ENCODE data around the gene CDT1. TPM values are rescaled to one million over a fixed set of nuclear protein-coding genes. Genes with fewer than 3 reads are reported as not detected.

CDT1 gene
- total and polyA plus RNA-seq, 4 experiments from 2014 or later, result 0.17 to 0.26 (median 0.18) TPM

DNA sequence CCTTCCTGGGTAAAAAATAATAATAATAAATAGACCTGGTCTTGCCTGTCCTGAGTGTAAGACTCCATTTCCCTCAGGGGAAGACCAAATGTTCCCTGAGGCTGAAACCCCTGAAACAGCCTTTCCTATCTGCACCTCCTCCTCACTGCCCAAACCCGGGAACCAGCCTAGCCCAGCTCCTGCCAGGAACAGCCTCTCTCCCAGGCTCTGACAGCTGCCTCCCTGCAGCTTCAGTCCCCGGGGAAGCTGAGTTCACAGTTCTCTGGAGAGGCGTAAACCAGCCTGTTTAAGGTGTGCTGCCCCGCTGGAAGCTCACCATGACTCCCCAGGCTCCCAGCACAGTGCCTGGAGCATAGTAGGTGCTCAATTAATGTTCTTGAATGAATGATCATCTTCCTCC lies 7.3 kb upstream of the CDT1 start:
- Histone ChIP-seq H3K4me1 (ENCODE audit: insufficient read depth, low read length) (peaks cover 60% of the 10 kb centered on the region), H3K9me3 (ENCODE audit: control insufficient read depth in 1 of 2, low read length in 2 of 2) (no peaks in the 10 kb centered on the region), H3K27me3 (ENCODE audit: insufficient read depth, low read length) (no peaks in the 10 kb centered on the region), H3K36me3 (ENCODE audit: insufficient read depth, low read length) (no peaks in the 10 kb centered on the region), H3K27ac (ENCODE audit: low read depth, low read length) (no peak overlapping the region), H3K4me3 (ENCODE audit: low read length in 2 of 2) (no peak overlapping the region)
- Mint-ChIP-seq H3K36me3 (no peaks in the 10 kb centered on the region), H3K4me1 (peaks cover 24 to 62% (median 45%) of the 10 kb centered on the region in 4 donors), H3K4me3 (peak overlapping the region in 1 of 8 donors; percentile 15), H3K27me3 (no peaks in the 10 kb centered on the region), H3K9me3 (no peaks in the 10 kb centered on the region), H3K27ac (peak overlapping the region in 5 of 7 donors; percentile 36 to 83 (median 57))
- DNase-seq, result no peak
- ChIA-PET POLR2A (ENCODE audit: partially characterized antibody) (no interaction called here), CTCF (ENCODE audit: partially characterized antibody) (interaction anchor here (1.8 kb wide), 1 partner anchor 61 kb away, joined by 6 read pairs; the partner anchor contains the start of genes GALNS and TRAPPC2L)
- intact Hi-C loops (cut with micrococcal nuclease), result no loop called here

DNA sequence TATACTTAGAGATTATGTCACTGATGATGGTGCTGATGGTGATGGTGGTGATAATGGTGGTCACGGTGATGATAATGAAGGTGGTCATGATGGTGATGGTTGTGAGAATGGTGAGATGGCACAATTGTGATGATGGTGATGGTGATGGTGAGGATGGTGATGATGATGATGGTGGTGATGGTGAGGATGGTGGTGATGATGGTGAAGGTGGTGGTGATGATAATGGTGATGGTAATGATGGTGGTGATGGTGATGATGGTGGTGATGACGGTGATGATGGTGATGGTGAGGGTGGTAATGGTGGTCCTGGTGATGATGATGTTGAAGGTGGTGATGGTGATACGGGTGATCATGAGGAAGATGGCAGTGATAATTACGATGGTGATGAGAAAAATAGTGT lies 5.5 kb upstream of the CDT1 start:
- H3K36me3 ChIP-seq (ENCODE audit: insufficient read depth, low read length), result no peaks in the 10 kb centered on the region

DNA sequence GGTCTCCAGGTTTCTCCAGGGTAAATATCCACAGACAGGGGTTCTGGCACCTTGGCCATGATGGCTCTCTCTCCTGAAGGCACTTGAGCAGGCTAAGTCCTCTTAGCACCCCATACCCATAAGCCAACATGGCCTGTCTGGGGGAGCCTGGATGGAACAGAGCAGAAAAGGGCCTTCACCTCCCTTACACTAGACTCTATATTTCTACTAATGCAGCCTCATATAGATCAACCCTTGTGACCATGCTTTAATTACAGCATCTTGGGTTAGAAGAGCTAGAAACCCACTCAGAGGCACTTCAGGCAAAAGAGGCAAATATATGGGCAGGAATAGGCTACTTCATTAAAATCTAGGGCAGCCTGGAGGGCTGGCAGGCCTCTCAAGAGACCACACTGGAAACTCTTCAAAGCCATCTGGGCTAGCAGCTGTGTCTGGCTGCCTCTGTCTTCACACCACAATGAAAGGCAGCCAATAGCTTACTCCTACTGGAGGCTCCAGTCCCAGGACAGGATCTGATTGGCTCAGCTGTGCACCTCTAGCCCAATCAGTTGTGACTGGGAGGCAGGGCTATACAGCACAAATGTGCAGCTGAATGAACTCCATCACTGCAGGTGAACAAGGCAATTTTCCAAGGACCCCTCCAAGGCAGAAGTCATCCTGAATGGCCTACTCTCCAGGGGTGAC lies 4.7 kb upstream of the CDT1 start:
- Mint-ChIP-seq H3K4me1 (peaks cover 17 to 47% (median 32%) of the 10 kb centered on the region in 4 donors), H3K9me3 (no peaks in the 10 kb centered on the region), H3K4me3 (no peak overlapping the region), H3K27ac (peak overlapping the region in 3 of 7 donors; percentile 12 to 32 (median 30)), H3K27me3 (no peaks in the 10 kb centered on the region), H3K36me3 (peaks cover 0 to 2% of the 10 kb centered on the region in 2 donors)
- CTCF ChIA-PET (ENCODE audit: partially characterized antibody), result interaction anchor here (1.0 to 2.7 kb wide), 4 partner anchors 13 to 62 kb away, joined by 3 to 13 read pairs (median 4); partner anchors contain the start of gene APRT
- no peak for DNase-seq
- POLR2A ChIA-PET (ENCODE audit: partially characterized antibody), result interaction anchor here (1.5 to 4.6 kb wide), 3 partner anchors 11 to 17 kb away, joined by 5 to 41 read pairs (median 35); partner anchors contain the start of gene APRT
- intact Hi-C loops (cut with micrococcal nuclease), result no loop called here
- H3K27ac ChIP-seq (ENCODE audit: low read depth, low read length), result no peak overlapping the region
- H3K36me3 ChIP-seq (ENCODE audit: insufficient read depth, low read length), result no peaks in the 10 kb centered on the region
- no peak overlapping the region for H3K4me3 ChIP-seq (ENCODE audit: low read length in 2 of 2)
- peaks cover 39% of the 10 kb centered on the region for H3K4me1 ChIP-seq (ENCODE audit: insufficient read depth, low read length)
- no peaks in the 10 kb centered on the region for H3K9me3 ChIP-seq (ENCODE audit: control insufficient read depth in 1 of 2, low read length in 2 of 2)
- no peaks in the 10 kb centered on the region for H3K27me3 ChIP-seq (ENCODE audit: insufficient read depth, low read length)

More for the DNA sequence above, 5.5 kb upstream of the CDT1 start:
- POLR2A ChIA-PET (ENCODE audit: partially characterized antibody), result interaction anchor here (4.6 kb wide), 1 partner anchor 13 kb away, joined by 41 read pairs; the partner anchor contains the start of gene APRT
- H3K4me1 ChIP-seq (ENCODE audit: insufficient read depth, low read length), result peaks cover 46% of the 10 kb centered on the region
- CTCF ChIA-PET (ENCODE audit: partially characterized antibody), result interaction anchor here (1.0 to 1.5 kb wide), 2 partner anchors 15 to 18 kb away, joined by 3 read pairs; no protein-coding TSS in a partner anchor
- Mint-ChIP-seq H3K27me3 (no peaks in the 10 kb centered on the region), H3K4me3 (no peak overlapping the region), H3K4me1 (peaks cover 19 to 56% (median 37%) of the 10 kb centered on the region in 4 donors), H3K36me3 (peaks cover 0 to 2% of the 10 kb centered on the region in 2 donors), H3K9me3 (no peaks in the 10 kb centered on the region), H3K27ac (no peak overlapping the region)
- no peak overlapping the region for H3K4me3 ChIP-seq (ENCODE audit: low read length in 2 of 2)
- no peaks in the 10 kb centered on the region for H3K9me3 ChIP-seq (ENCODE audit: control insufficient read depth in 1 of 2, low read length in 2 of 2)
- intact Hi-C loops (cut with micrococcal nuclease), result no loop called here
- H3K27ac ChIP-seq (ENCODE audit: low read depth, low read length), result no peak overlapping the region
- no peak for DNase-seq
- no peaks in the 10 kb centered on the region for H3K27me3 ChIP-seq (ENCODE audit: insufficient read depth, low read length)

DNA sequence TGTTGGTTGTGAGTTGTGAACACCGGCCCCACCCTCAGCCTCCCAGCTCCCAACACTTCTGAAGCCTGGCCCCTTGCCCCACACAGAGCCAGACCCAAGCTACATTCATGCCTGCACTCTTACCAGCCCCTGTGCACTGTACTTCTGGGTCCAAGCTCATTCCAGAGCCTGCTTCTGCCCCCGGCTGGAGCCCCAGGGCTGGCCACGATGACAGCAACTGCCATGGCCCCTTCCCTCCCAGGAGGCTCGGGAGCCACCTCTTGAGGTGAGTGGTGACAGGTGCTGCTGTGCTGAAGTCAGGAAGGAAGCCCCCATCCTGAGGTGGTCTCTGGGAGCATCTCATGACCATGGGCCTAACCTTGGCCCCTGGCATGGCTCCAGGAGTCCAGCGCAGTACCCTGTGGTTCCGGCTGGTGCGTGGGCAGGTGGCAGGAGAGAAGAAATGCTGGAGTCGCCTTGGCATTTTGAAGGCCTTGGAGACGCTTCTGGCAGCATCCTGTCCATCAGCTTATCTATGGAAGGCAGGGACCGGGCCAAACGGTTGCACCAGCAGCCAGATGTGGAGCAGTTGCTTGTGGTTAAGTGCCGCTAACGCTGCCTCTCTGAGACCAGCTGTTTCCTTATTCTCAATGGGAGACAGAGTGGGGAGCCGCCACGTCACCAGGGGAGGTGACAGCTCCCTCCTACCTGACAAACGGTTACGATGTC lies 3.9 kb upstream of the CDT1 start:
- Mint-ChIP-seq H3K27me3 (no peaks in the 10 kb centered on the region), H3K4me1 (peaks cover 16 to 40% (median 28%) of the 10 kb centered on the region in 4 donors)

DNA sequence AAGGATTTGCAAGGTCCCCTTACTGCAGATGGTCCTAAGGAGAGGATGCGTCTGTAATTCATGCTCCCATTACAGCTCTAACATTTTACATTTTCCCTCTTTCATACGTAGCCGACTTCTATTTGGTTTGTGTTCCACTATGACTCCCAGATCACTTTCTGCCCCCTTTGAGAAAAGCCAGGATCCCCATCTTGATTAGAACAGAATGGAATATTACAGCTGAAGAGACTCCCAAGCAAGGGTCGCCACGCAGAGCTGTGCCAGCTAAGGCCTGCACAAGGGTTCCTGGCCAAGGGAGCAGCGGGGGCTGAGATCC lies 3.4 kb upstream of the CDT1 start:
- H3K4me1 Mint-ChIP-seq, result peaks cover 11 to 35% (median 23%) of the 10 kb centered on the region in 4 donors
- no peaks in the 10 kb centered on the region for H3K27me3 ChIP-seq (ENCODE audit: insufficient read depth, low read length)

More for the DNA sequence above, 3.9 kb upstream of the CDT1 start:
- Histone ChIP-seq H3K27me3 (ENCODE audit: insufficient read depth, low read length) (no peaks in the 10 kb centered on the region), H3K9me3 (ENCODE audit: control insufficient read depth in 1 of 2, low read length in 2 of 2) (no peaks in the 10 kb centered on the region), H3K4me1 (ENCODE audit: insufficient read depth, low read length) (peaks cover 41% of the 10 kb centered on the region), H3K4me3 (ENCODE audit: low read length in 2 of 2) (no peak overlapping the region), H3K27ac (ENCODE audit: low read depth, low read length) (no peak overlapping the region), H3K36me3 (ENCODE audit: insufficient read depth, low read length) (no peaks in the 10 kb centered on the region)
- no peaks in the 10 kb centered on the region for H3K9me3 Mint-ChIP-seq
- ChIA-PET CTCF (ENCODE audit: partially characterized antibody) (interaction anchor here (0.5 to 2.7 kb wide), 6 partner anchors 12 to 134 kb away, joined by 3 to 13 read pairs (median 4); partner anchors contain the start of gene APRT), POLR2A (ENCODE audit: partially characterized antibody) (interaction anchor here (0.8 to 4.6 kb wide), 8 partner anchors 10 to 96 kb away, joined by 3 to 41 read pairs (median 3); partner anchors contain the start of genes APRT, CTU2, GALNS and RNF166)
- peaks cover 0 to 2% of the 10 kb centered on the region in 2 donors for H3K36me3 Mint-ChIP-seq
- peak overlapping the region in 1 of 8 donors; percentile 13 for H3K4me3 Mint-ChIP-seq
- intact Hi-C loops (cut with micrococcal nuclease), result no loop called here
- DNase-seq, result no peak
- peak overlapping the region in 4 of 7 donors; percentile 0 to 88 (median 20) for H3K27ac Mint-ChIP-seq

DNA sequence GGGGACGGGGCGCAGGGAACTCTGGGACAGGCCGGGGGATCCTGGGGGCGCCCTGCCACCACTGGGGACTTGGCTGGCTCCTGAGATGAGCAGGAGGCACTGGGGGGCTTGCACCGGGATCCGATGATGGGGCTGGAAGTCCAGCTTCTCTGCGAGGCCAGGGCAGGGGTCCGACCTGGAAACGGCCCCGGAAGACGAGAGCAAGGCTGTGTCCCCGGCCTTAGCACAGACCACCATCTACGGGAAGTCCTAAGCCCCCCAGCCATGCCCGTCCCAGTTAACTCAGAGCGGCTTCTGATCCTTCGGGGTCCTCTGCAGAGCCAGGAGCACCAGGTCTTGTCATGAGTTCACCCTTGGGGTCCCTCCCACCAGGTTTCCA lies 573 bp downstream of the CDT1 start:
- ChIA-PET CTCF (ENCODE audit: partially characterized antibody) (no interaction called here), POLR2A (ENCODE audit: partially characterized antibody) (interaction anchor here (1.0 to 11.8 kb wide), 5 partner anchors 8 to 103 kb away, joined by 3 to 206 read pairs (median 9); partner anchors contain the start of genes APRT and PIEZO1)
- Histone ChIP-seq H3K4me3 (ENCODE audit: low read length in 2 of 2) (peak overlapping the region in 1 of 2 donors; percentile 24), H3K4me1 (ENCODE audit: insufficient read depth, low read length) (peaks cover 27% of the 10 kb centered on the region), H3K36me3 (ENCODE audit: insufficient read depth, low read length) (peaks cover 3% of the 10 kb centered on the region), H3K9me3 (ENCODE audit: control insufficient read depth in 1 of 2, low read length in 2 of 2) (no peaks in the 10 kb centered on the region), H3K27ac (ENCODE audit: low read depth, low read length) (no peak overlapping the region), H3K27me3 (ENCODE audit: insufficient read depth, low read length) (no peaks in the 10 kb centered on the region)
- Mint-ChIP-seq H3K27ac (peak overlapping the region in 4 of 7 donors; percentile 17 to 57 (median 56)), H3K36me3 (peaks cover 0 to 9% of the 10 kb centered on the region in 2 donors), H3K4me1 (peaks cover 6 to 28% (median 16%) of the 10 kb centered on the region in 4 donors), H3K27me3 (no peaks in the 10 kb centered on the region), H3K9me3 (no peaks in the 10 kb centered on the region), H3K4me3 (peak overlapping the region; percentile 31 to 66 (median 52))
- intact Hi-C loops (cut with micrococcal nuclease), result no loop called here
- no peak for DNase-seq

More for the DNA sequence above, 3.4 kb upstream of the CDT1 start:
- H3K4me1 ChIP-seq (ENCODE audit: insufficient read depth, low read length), result peaks cover 40% of the 10 kb centered on the region
- DNase-seq, result no peak
- Mint-ChIP-seq H3K9me3 (no peaks in the 10 kb centered on the region), H3K36me3 (peaks cover 0 to 2% of the 10 kb centered on the region in 2 donors), H3K27me3 (no peaks in the 10 kb centered on the region), H3K27ac (peak overlapping the region in 6 of 7 donors; percentile 0 to 88 (median 29)), H3K4me3 (peak overlapping the region in 3 of 8 donors; percentile 7 to 30 (median 13))
- POLR2A ChIA-PET (ENCODE audit: partially characterized antibody), result interaction anchor here (0.8 to 4.6 kb wide), 8 partner anchors 11 to 97 kb away, joined by 3 to 41 read pairs (median 3); partner anchors contain the start of genes APRT, CTU2, GALNS and RNF166
- no peaks in the 10 kb centered on the region for H3K9me3 ChIP-seq (ENCODE audit: control insufficient read depth in 1 of 2, low read length in 2 of 2)
- H3K27ac ChIP-seq (ENCODE audit: low read depth, low read length), result no peak overlapping the region
- CTCF ChIA-PET (ENCODE audit: partially characterized antibody), result interaction anchor here (0.5 to 2.7 kb wide), 5 partner anchors 12 to 135 kb away, joined by 3 to 13 read pairs (median 3); no protein-coding TSS in a partner anchor
- H3K4me3 ChIP-seq (ENCODE audit: low read length in 2 of 2), result no peak overlapping the region
- no peaks in the 10 kb centered on the region for H3K36me3 ChIP-seq (ENCODE audit: insufficient read depth, low read length)
- intact Hi-C loops (cut with micrococcal nuclease), result no loop called here

Measured in CD4-positive, alpha-beta memory T cell (primary cell).